Epidermal melanocyte (primary cell): ENCODE data around the gene THAP12.

Experiments
- DNase-seq: peaks from one replicate; pipeline ENCODE4 v3.0.0; 2011; ENCODE audit warnings: low spot score; ENCODE audit not compliant: insufficient read length

Gene THAP12

DNA sequence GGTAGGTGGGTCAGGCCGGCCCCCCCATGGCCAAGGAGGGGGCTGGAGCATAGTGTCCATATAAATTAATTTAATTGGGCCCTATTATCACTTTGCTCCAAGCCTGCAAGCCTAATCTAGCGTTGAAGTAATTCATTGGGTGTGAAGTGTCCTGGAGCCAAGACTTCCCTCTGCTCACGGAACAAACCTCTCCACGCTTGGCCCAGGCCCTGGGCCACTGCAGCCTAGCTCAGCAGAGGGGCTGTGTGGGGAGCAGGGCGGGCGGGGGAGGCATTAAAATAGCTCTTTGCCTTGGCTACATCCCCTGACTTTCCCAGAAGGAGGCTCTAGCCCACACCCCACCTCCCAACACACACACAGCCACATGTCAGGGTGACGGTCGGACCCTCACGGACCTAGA lies 73.5 kb downstream of the THAP12 start:
- DNase-seq: no peak

DNA sequence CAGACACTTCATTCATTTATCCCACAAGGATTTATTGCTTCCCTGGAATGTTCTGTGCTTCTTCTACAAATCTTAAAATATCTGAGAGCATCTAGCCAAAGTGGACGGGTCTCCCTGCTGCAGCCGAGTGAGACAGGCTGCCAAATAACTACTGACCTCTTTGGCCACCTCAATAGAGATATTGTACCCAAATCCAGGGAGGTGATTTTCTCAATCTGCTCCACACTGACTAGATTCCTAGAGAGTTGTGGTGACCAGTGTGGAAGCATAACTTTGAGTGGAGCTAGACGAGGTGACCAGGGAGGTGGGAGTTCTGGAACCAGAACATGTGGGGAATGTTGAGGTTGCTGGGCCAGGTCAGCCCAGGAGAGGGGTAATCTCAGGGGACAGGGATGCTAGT lies 77.5 kb downstream of the THAP12 start:
- no peak for DNase-seq

DNA sequence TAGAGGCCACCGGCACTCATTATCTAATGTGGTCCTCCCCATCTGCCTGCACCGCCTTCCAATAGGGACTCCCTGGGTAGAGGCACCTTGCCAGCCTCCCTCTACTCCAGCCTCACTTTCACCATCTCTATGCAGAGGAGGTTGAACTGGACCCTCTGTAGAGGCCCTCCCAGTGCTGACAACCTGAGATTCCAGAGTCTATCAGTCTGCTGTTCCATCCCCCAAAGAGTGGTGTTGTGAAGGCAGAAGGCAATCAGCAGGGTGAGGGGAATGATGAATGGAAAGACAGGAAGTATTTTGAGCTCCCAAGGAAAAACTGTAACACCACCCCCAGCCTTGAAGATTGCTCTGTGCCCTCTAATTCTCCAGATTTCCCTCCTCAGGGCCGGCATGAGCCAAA lies 77.9 kb downstream of the THAP12 start:
- no peak for DNase-seq
